CD4-positive, alpha-beta T cell treated with Interleukin-1 beta for 1 hour (primary cell): ENCODE data around the gene N4BP2.
A peak's percentile ranks its signal among the peaks of the same experiment; 100 is the strongest.
"Not testable (repeated sequence)": the region's sequence is repeated elsewhere in the genome, so short reads cannot be mapped to it uniquely, and the experiment has no call there.

Experiments used
- DNase-seq, 2 donors: peaks; one replicate each; pipeline ENCODE4 v3.0.0-alpha.2; 2020 to 2022

N4BP2 gene

GRCh38 chr4:40056716-40057585 lies at the start of gene N4BP2:
Gene N4BP2 (plus strand): TSS chr4:40056850. CDS start chr4:40097341, 40,491 bp downstream.
- DNase-seq = peak; percentile 77 to 79

DNA sequence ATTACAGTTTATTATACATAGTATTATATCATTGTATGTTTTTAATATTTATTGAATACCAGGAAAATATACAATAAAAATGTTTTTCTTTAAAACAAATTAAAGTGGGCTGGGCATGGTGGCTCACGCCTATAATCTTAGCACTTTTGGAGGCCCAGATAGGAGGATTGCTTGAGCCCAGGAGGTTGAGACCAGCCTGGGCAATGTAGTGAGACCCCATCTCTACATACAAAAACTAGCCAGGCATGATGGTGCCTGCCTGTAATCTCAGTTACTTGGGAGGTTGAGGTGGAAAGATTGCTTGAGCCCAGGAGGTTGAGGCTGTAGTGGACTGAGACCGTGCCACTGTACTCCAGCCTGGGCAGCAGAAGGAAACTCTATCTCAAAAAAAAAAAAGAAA lies 40.6 kb upstream of the N4BP2 start:
- DNase-seq = no peak

DNA sequence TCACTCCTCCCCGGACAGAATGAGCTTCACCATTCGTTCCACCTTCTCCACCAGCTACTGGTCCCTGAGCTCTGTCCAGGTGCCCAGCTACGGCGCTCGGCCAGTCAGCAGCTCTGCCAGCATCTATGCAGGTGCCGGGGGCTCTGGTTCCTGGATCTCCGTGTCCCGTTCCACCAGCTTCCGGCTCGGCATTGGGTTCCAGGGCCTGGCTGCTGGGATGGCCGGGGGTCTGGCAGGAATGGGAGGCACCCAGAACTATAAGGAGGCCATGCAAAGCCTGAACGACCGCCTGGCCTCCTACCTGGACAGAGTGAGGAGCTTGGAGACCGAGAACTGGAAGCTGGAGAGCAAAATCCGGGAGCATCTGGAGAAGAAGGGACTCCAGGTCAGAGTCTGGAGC lies 36.4 kb upstream of the N4BP2 start:
- no peak for DNase-seq

GRCh38 chr4:40021116-40021515 lies 35.5 kb upstream of the N4BP2 start:
- not testable (repeated sequence) for DNase-seq

GRCh38 chr4:40024049-40024448 lies 32.6 kb upstream of the N4BP2 start:
- DNase-seq = not testable (repeated sequence)

DNA sequence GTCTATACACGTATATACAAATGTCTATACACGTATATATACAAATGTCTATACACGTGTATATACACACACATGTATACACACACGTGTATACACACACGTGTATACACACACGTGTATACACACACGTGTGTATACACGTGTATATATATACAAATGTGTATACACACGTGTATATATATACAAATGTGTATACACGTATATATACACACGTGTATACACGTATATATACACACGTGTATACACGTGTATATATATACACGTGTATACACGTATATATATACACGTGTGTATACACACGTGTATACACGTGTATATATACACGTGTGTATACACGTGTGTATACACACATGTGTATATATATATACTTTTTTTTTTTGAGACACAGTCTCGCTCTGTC lies 23.9 kb upstream of the N4BP2 start:
- no peak for DNase-seq

DNA sequence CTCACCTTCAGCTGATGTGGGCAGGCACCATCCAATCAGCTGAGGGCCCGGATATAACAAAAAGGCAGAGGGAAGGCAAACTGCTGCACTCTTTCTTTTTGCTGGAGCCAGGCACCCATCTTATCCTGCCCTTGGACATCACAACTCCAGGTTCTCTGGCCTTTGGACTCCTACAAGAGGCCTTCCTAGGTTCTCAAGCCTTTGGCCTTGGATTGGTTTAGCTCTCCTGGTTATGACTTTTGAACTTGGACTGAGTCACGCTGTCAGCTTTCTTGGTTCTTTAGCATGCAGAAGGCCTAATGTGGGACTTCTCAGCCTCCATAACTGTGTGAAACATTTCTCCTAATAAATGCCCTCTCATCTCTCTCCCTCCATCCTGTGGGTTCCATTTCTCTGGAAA lies 23.0 kb upstream of the N4BP2 start:
- DNase-seq = no peak

- no peak for DNase-seq
These were observed 17.7 kb upstream of the N4BP2 start for GRCh38 chr4:40038977-40039376.

DNA sequence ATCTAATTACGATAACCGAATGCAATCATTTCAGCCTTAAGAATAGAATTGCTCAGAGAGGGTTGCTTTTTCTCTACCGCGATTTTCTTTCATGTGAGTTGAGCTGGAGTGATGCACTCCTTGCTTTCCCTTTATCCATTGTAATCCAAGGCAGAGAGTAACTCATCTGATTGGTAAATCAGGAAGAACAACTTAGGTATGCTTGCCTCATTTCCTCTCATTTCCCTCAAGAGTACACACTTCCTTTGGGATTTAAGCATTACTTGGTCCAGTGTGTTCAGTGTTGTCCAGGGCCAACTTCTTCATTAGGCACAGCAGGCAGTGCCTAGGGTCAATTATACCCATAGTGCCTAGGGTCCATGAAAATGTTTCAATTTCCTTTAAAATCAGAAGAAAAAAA lies 15.7 kb upstream of the N4BP2 start:
- no peak for DNase-seq

GRCh38 chr4:40043786-40044185 lies 12.9 kb upstream of the N4BP2 start:
- DNase-seq = no peak

DNA sequence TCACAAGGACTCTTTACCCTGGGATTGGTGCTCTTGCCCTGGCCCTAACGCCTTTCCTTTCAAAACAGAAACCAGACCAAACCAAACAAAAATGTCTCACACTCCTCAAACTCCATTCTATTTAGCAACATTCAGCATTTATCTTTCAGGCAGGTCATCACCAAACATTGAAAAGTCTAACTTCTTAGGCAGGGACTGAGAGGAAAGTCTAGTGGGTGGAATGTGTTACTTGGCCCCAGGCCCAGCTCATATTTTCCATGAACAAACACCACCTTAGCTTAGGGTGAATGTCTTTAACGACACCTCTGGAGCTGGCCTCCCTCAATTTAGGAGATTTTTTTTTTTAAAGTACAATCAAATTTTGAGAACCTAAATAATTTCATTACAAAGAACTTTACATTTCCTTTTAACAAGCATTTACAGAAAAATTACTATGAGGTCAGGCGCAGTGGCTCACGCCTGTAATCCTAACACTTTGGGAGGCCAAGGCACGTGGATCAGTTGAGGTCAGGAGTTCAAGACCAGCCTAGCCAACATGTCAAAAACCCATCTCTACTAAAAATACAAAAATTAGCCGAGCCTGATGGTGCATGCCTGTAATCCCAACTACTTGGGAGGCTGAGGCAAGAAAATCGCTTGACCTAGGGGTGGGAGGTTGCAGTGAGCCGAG lies 10.2 kb upstream of the N4BP2 start:
- no peak for DNase-seq

- DNase-seq = no peak
These were observed 3.5 kb upstream of the N4BP2 start for GRCh38 chr4:40053161-40053560.

DNA sequence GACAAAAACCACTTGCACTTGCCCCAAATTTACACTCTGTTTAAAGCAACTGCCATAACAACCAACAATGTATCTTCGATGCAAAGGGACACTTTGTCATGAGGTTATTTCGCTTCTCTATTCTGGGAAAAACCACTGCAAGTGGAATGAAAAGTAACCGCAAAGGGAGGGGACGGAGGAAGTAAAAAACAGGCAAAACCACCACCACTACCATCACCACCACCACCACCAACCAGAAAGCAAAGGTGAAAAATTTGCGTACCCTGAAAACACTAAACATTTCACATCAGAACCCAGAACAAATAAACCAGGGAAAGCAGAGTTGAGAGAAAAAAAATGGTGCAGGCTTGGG lies 1.2 kb upstream of the N4BP2 start:
- peak; percentile 70 for DNase-seq

DNA sequence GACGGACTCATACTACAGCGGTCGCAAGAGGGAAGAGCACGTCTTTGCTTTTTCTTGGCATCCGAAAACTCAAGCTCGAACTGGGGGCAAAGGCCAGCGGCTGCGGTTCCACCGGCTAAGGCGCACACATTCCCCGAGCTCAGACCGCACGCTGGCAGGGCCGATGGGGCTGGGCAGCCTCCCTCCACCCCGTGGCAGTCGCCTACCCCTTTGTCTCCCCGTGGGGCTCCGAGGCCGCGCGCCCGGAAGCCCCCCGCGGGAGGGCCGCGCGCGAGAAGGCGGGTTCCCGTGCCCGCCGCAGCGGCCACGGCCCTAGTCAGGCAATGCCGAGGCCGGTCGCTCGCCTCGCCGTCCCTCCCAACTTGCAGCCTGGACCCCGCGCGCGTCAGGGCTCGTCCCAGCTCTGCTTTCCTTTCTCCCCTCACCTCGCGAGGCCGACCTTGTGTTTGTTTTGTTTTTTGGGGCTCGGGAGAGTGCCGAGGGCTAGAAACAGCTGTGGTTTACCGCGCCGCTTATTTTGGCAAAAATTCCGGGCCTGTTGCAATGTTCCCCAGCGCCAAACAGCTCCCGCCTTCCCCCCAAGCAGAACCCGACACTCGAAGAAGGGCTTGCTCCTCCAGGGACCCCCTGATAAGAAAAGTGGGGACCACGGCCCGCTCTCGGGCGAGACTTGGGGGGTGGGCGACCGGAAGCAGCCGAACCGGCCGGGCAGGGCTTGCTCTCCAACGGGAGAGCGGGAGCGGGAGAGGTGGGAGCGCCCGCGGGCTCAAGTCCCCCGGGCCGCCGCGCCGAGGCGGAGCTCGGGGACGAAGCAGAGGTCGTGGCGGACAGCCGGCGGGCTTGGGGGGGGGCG lies 561 bp upstream of the N4BP2 start:
- DNase-seq = peak; percentile 50 to 59

GRCh38 chr4:40057586-40058091 lies 989 bp downstream of the N4BP2 start:
- DNase-seq = peak; percentile 82 to 86

- DNase-seq = no peak
These were observed 1.5 kb downstream of the N4BP2 start for GRCh38 chr4:40058121-40058520.

DNA sequence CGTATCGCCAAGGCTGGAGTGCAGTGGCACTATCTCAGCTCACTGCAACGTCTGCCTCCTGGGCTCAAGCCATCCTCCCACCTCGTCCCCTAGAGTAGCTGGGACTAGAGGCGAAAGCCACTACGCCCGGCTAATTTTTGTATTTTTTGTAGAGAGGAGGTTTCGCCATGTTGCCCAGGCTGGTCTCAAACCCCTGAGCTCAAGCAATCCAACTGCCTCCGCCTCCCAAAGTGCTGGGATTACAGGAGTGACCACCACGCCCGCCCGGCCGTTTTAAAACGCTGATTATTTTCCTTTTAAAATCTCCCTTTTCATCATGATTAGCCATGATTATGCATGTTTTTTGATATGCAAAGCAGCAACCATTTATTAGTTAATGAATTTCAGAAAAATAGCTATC lies 2.2 kb downstream of the N4BP2 start:
- no peak for DNase-seq

DNA sequence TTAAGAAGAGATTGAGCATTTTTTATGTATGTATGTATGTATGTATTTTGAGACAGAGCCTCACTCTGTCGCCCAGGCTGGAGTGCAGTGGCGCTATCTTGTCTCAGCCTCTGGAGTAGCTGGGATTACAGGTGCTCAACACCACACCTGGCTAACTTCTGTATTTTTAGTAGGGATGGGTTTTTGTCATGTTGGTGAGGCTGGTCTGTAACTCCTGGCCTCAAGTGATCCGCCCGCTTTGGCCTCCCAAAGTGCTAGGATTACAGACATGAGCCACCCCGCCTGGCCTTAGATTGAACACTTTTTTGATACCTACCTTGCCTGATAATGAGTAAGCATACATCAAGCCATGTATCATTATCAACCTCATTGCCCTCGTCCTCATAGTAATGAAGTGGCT lies 2.7 kb downstream of the N4BP2 start:
- DNase-seq = no peak

DNA sequence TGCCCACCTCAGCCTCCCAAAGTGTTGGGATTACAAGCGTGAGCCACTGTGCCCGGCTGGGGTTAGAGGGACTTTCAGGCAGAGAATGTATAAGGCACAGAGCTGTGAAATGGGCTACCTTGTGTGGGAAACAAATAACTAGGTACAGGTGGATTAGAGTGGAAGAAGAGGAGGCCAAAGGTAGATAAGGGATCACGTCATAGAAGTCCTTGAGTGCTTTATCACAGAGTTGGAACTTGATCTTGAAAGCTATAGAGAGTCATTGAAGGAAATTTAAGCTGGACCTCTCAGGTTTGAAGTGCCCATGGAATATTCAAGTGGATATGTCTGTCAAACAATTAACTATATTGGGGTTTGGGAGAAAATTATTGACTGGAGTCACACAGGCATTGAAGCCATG lies 8.4 kb downstream of the N4BP2 start:
- DNase-seq = no peak

GRCh38 chr4:40066651-40067050 lies 10.0 kb downstream of the N4BP2 start:
- no peak for DNase-seq

DNA sequence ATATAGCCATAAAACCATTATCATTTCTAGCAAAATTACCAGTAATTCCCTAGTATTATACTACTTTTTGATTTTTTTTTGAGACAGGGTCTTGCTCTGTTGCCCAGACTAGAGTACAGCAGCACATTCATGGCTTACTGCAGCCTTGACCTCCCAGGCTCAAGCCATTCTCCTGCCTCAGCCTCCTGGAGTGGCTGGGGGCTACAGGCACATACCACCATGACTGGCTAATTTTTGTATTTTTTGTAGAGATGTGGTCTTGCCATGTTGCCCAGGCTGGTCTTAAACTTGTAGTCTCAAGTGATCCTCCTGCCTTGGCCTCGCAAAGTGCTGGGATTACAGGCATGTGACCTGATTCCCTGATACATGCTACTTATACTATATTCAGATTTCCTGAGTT lies 13.7 kb downstream of the N4BP2 start:
- no peak for DNase-seq

- no peak for DNase-seq
These were observed 29.8 kb downstream of the N4BP2 start for GRCh38 chr4:40086421-40086820.

GRCh38 chr4:40087799-40088366 lies 31.2 kb downstream of the N4BP2 start:
- no peak for DNase-seq
